Esophagus squamous epithelium (tissue), 5 donors: ENCODE measurements around the gene ELMO1. TPM values are rescaled to one million over a fixed set of nuclear protein-coding genes. Genes with fewer than 3 reads are reported as not detected.

Experiments used
- DNase-seq: peaks from one replicate; lab custom pipeline; 2025; lab: John Stamatoyannopoulos, UW
- H3K27ac ChIP-seq, 4 donors: fragments of 200-600 bp; sonication (generic); one replicate each; pipeline ENCODE4 v1.5.1; 2016 to 2019; ENCODE audit warnings: mild to moderate bottlenecking in 1 of 4
- H3K27me3 ChIP-seq, 4 donors: fragments of 200-600 bp; sonication (generic); 1 replicate in 3 of 4; 2 replicates in 1 of 4; pipeline versions ENCODE4 v1.5.1 to v1.6.0; 2017 to 2021; ENCODE audit warnings: antibody characterized with exemption in 1 of 4
- H3K36me3 ChIP-seq, 3 donors: fragments of 200-600 bp; sonication (generic); one replicate each; pipeline ENCODE4 v1.5.1; 2016 to 2019
- H3K4me1 ChIP-seq, 3 donors: fragments of 200-600 bp; sonication (generic); one replicate each; pipeline ENCODE4 v1.5.1; 2017 to 2019
- H3K4me3 ChIP-seq, 4 donors: fragments of 200-600 bp; sonication (generic); 1 replicate in 3 of 4; 2 replicates in 1 of 4; pipeline ENCODE4 v1.5.1; 2016 to 2019; ENCODE audit warnings: mild to moderate bottlenecking in 2 of 4, moderate library complexity in 1 of 4
- H3K9me3 ChIP-seq, 3 donors: fragments of 200-600 bp; sonication (generic); one replicate each; pipeline ENCODE4 v1.5.1; 2016 to 2019
- POLR2A ChIP-seq, 4 donors: fragments of 450-650 bp; IDR thresholded peaks; one replicate each; pipeline ENCODE4 v1.6.1; 2017; ENCODE audit warnings: antibody characterized with exemption in 4 of 4, mild to moderate bottlenecking in 4 of 4, moderate library complexity in 3 of 4
- WGBS, 2 donors: methylation state at CpG; one replicate each; pipeline ENCODE4 v1.1.5; 2018; 5-methylcytosine and 5-hydroxymethylcytosine counted together
- intact Hi-C: fragments of 100-400 bp; cut with DNase I; formaldehyde crosslinking; loops from one replicate; pipeline ENCODE4 v1.15.0; 2022
- total RNA-seq, 4 donors: library from RNA; depleted of rRNA; stranded (reverse); fragments of >200 nt; gene quantifications; one replicate each; pipeline ENCODE4 v1.1.0, GENCODE V29; 2016
- TF ChIP-seq, protein P1 (sequence below), 6 experiments: fragments of 450-650 bp in 4 of 6; fragments of 200-600 bp in 2 of 6; sonication (generic) in 2 of 6; IDR thresholded peaks; one replicate each; pipeline ENCODE4 v1.5.1; 2016 to 2019; ENCODE audit warnings: antibody characterized with exemption in 6 of 6, mild to moderate bottlenecking in 4 of 6, moderate library complexity in 4 of 6
- donor health status: DM: yes; HTN: yes; CAD: no.

ELMO1 gene
- total RNA-seq, 4 donors from 2014 or later = 0.68 to 36.6 (median 11.8) TPM

DNA sequence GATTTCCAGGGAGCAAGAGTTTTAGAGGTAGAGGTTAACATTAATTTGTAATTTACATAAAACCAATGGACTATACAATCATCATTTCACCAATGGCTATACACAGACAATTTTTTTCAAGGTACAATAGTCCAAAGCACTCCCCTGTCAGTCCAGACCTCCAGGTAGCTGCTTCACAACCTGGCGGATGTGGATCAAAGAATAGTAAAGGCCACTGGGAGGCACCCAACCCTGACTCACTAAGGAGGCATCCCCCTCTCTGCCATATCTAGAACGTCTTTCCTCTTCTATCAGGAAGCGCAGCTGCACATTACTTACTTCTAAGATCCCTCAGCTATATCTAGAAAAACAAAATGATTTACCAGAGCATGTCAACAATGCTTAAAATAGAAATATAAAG lies 506.6 kb downstream of the ELMO1 start:
- Histone ChIP-seq H3K9me3 (peaks cover 0 to 48% (median 24%) of the 10 kb centered on the region in 3 donors), H3K27me3 (no peaks in the 10 kb centered on the region), H3K4me3 (no peak overlapping the region), H3K4me1 (peaks cover 0 to 12% (median 0%) of the 10 kb centered on the region in 3 donors), H3K36me3 (no peaks in the 10 kb centered on the region), H3K27ac (no peak overlapping the region)
- whole genome bisulfite sequencing, 2 donors = 90 to 94% methylated on average over 3 of the region's 3 CpGs
- intact Hi-C loops = no loop called here
- TF ChIP-seq, protein P1, sequence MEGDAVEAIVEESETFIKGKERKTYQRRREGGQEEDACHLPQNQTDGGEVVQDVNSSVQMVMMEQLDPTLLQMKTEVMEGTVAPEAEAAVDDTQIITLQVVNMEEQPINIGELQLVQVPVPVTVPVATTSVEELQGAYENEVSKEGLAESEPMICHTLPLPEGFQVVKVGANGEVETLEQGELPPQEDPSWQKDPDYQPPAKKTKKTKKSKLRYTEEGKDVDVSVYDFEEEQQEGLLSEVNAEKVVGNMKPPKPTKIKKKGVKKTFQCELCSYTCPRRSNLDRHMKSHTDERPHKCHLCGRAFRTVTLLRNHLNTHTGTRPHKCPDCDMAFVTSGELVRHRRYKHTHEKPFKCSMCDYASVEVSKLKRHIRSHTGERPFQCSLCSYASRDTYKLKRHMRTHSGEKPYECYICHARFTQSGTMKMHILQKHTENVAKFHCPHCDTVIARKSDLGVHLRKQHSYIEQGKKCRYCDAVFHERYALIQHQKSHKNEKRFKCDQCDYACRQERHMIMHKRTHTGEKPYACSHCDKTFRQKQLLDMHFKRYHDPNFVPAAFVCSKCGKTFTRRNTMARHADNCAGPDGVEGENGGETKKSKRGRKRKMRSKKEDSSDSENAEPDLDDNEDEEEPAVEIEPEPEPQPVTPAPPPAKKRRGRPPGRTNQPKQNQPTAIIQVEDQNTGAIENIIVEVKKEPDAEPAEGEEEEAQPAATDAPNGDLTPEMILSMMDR (IDR thresholded peaks at IDR 0.05) = no peak
- DNase-seq = no peak

DNA sequence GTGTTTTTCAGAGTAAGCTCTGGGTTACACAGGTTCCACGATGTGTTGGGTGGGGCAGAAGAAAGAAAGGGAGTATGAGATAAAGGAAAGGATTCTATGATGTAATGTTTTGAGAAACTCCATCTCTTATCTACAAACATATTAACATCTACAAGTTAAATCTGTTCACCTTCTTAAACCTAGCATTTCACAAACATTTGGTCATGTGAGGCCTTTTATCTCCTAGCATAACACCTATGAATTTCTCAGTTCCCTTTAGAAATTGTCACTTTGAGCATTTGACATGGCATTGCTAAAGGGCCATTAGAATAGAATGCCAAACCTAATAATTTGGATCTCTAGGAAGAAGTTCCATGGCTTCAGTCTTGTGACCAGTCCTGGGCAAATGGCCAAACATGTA lies 507.3 kb downstream of the ELMO1 start:
- Histone ChIP-seq H3K4me3 (no peak overlapping the region), H3K4me1 (peaks cover 0 to 12% (median 0%) of the 10 kb centered on the region in 3 donors), H3K36me3 (no peaks in the 10 kb centered on the region), H3K9me3 (peaks cover 0 to 54% (median 28%) of the 10 kb centered on the region in 3 donors), H3K27ac (no peak overlapping the region), H3K27me3 (no peaks in the 10 kb centered on the region)
- no peak for TF ChIP-seq POLR2A (IDR thresholded peaks at IDR 0.05)
- TF ChIP-seq, protein P1 (IDR thresholded peaks at IDR 0.05) = no peak
- no peak for DNase-seq
- WGBS, 2 donors = 38 to 53% methylated on average over 1 of the region's 1 CpG
- intact Hi-C loops = no loop called here

DNA sequence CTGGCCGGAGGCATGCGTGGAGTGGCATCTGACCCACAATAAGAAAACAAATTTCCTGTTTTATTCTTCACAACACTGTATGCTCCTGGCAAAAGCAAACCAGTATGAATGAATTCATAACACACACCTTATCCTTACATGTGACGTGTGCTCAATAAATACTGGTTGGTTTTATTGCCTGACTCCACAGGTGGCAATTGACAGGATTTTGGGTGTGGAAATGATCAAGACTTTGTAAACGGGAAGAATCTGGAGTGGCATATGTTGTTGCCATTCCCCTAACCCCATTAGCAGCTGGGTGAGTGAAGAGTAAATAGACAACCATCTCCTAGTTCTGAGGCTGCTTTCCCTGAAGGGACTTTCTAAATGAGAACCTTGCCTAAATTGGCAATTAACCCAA lies 508.8 kb downstream of the ELMO1 start:
- Histone ChIP-seq H3K27ac (no peak overlapping the region), H3K36me3 (no peaks in the 10 kb centered on the region), H3K9me3 (peaks cover 0 to 70% (median 33%) of the 10 kb centered on the region in 3 donors), H3K27me3 (no peaks in the 10 kb centered on the region), H3K4me1 (peaks cover 0 to 4% (median 0%) of the 10 kb centered on the region in 3 donors), H3K4me3 (no peak overlapping the region)
- intact Hi-C loops = no loop called here
- WGBS, 2 donors = 77 to 90% methylated on average over 2 to 3 of the region's 4 CpGs
- no peak for TF ChIP-seq POLR2A (IDR thresholded peaks at IDR 0.05)
- TF ChIP-seq, protein P1 (IDR thresholded peaks at IDR 0.05) = no peak
- no peak for DNase-seq

DNA sequence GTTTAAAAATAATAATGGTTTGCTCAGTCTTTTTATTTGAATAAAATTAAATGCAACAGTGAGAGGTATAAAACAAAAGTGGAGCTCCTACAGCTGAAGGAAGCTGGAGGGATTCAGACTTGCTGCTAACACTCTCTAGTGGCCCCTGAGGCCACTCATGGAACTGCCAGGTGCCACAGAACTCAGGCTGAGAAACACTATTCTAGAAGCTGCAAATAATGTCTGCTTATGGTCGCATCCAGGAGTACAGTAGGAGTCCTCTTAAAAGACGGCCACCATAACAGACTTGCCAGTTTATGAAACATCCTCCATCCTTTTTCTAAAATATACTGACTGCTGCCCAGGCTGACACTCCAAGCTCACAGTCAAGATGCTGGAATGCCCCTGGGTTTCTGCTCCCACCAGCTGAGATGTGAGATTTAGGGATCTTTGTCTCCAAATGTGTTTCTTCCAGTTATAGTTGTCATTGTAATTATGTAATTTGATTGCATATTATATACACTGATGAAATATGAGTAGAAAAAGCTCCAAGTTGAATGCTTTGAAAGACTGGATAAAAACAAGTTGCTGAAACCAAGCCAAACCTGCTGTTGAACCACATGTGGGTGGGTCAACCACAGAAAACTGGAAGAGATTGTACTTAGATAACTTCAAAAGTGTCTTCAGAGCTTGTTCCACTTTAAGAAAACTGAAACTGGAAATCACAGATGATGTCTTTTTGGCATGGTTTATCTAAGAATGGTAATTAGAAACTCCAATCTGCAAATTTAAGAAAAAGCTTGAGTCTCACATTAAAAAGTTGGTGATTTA lies 510.7 kb downstream of the ELMO1 start:
- 76 to 81% methylated on average over 2 of the region's 2 CpGs for WGBS, 2 donors
- H3K4me1 ChIP-seq = no peaks in the 10 kb centered on the region
- DNase-seq = no peak
- no peak overlapping the region for H3K27ac ChIP-seq
- no peak for TF ChIP-seq POLR2A (IDR thresholded peaks at IDR 0.05)
- TF ChIP-seq, protein P1 (IDR thresholded peaks at IDR 0.05) = peak in 1 of 6 experiments; percentile 11
- H3K9me3 ChIP-seq = peaks cover 0 to 70% (median 33%) of the 10 kb centered on the region in 3 donors
- H3K36me3 ChIP-seq = no peaks in the 10 kb centered on the region
- intact Hi-C loops = no loop called here
- no peaks in the 10 kb centered on the region for H3K27me3 ChIP-seq
- no peak overlapping the region for H3K4me3 ChIP-seq

DNA sequence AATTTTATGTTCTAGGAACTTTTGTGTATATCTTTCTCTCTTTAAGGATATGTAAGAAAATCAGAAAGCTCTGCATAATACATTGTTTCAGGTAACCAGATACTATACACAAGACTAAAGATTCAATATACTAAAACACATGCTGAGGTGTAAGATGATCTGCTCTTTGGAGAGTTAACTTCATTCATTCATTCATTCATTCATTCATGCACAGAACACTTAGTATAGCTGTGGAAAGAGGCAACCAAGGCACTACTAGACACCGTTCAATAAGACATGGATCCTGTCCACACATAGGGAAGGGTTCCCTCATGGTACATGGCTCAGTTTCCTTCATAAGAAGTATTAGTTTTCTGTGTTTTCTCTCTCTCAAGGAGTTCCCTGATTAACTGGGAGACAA lies 516.8 kb downstream of the ELMO1 start:
- intact Hi-C loops = no loop called here
- no peaks in the 10 kb centered on the region for H3K27me3 ChIP-seq
- H3K27ac ChIP-seq = no peak overlapping the region
- peaks cover 0 to 24% (median 8%) of the 10 kb centered on the region in 3 donors for H3K9me3 ChIP-seq
- H3K36me3 ChIP-seq = no peaks in the 10 kb centered on the region
- 78 to 100% methylated on average over 1 of the region's 1 CpG for WGBS, 2 donors
- H3K4me1 ChIP-seq = no peaks in the 10 kb centered on the region
- no peak overlapping the region for H3K4me3 ChIP-seq
- TF ChIP-seq, protein P1 (IDR thresholded peaks at IDR 0.05) = no peak
- no peak for TF ChIP-seq POLR2A (IDR thresholded peaks at IDR 0.05)
- DNase-seq = no peak
